Stimulated activated CD8-positive, alpha-beta memory T cell treated with anti-CD3 and anti-CD28 coated beads, Interleukin-12 subunit alpha, Interleukin-12 subunit beta, amount 100 ng/mL, for 24 hours (primary cell): ENCODE measurements around the gene HS3ST5.

Experiments used
- DNase-seq: peaks from one replicate; pipeline ENCODE4 v3.0.0-alpha.2; 2020; ENCODE audit errors: extremely low read depth

The HS3ST5 gene

GRCh38 chr6:114195027-114195365 is 147.8 kb downstream of the HS3ST5 start:
- no peak for DNase-seq

- no peak for DNase-seq
These were observed 148.3 kb downstream of the HS3ST5 start for GRCh38 chr6:114194362-114195026.

GRCh38 chr6:114187563-114187962 is 155.3 kb downstream of the HS3ST5 start:
- DNase-seq: no peak

GRCh38 chr6:114181664-114182063 is 161.2 kb downstream of the HS3ST5 start:
- DNase-seq: no peak

- DNase-seq: no peak
These were observed 163.4 kb downstream of the HS3ST5 start for GRCh38 chr6:114179411-114179810.

GRCh38 chr6:114176726-114177125 is 166.1 kb downstream of the HS3ST5 start:
- DNase-seq: no peak

GRCh38 chr6:114172576-114173260 is 170.1 kb downstream of the HS3ST5 start:
- DNase-seq: no peak

GRCh38 chr6:114171473-114171872 is 171.3 kb downstream of the HS3ST5 start:
- DNase-seq: no peak

GRCh38 chr6:114170958-114171387 is 171.8 kb downstream of the HS3ST5 start:
- DNase-seq: no peak

GRCh38 chr6:114170372-114170771 is 172.5 kb downstream of the HS3ST5 start:
- no peak for DNase-seq

GRCh38 chr6:114169763-114170162 is 173.1 kb downstream of the HS3ST5 start:
- DNase-seq: no peak

- no peak for DNase-seq
These were observed 174.9 kb downstream of the HS3ST5 start for GRCh38 chr6:114167583-114168576.

- DNase-seq: no peak
These were observed 178.6 kb downstream of the HS3ST5 start for GRCh38 chr6:114164207-114164606.

GRCh38 chr6:114162691-114163347 is 180.0 kb downstream of the HS3ST5 start:
- no peak for DNase-seq

- no peak for DNase-seq
These were observed 181.9 kb downstream of the HS3ST5 start for GRCh38 chr6:114160881-114161280.

GRCh38 chr6:114159727-114160126 is 183.1 kb downstream of the HS3ST5 start:
- no peak for DNase-seq

- no peak for DNase-seq
These were observed 183.8 kb downstream of the HS3ST5 start for GRCh38 chr6:114158838-114159694.

- no peak for DNase-seq
These were observed 184.4 kb downstream of the HS3ST5 start for GRCh38 chr6:114158411-114158810.

GRCh38 chr6:114157848-114158247 is 185.0 kb downstream of the HS3ST5 start:
- no peak for DNase-seq

GRCh38 chr6:114155763-114156162 is 187.1 kb downstream of the HS3ST5 start:
- DNase-seq: no peak

- DNase-seq: no peak
These were observed 188.0 kb downstream of the HS3ST5 start for GRCh38 chr6:114154812-114155211.
